Stomach (tissue), 4 donors: ENCODE data around the gene QSER1.

Experiments
- EP300 ChIP-seq: sonication (generic); formaldehyde crosslinking; IDR thresholded peaks from one replicate; pipeline ENCODE4 v1.6.1; 2017; ENCODE audit warnings: antibody characterized with exemption
- POLR2A ChIP-seq, 4 donors: fragments of 450-650 bp; IDR thresholded peaks; one replicate each; pipeline ENCODE4 v1.6.1; 2016; ENCODE audit warnings: antibody characterized with exemption in 4 of 4, control low read depth in 2 of 4, mild to moderate bottlenecking in 1 of 4, moderate library complexity in 1 of 4

DNA sequence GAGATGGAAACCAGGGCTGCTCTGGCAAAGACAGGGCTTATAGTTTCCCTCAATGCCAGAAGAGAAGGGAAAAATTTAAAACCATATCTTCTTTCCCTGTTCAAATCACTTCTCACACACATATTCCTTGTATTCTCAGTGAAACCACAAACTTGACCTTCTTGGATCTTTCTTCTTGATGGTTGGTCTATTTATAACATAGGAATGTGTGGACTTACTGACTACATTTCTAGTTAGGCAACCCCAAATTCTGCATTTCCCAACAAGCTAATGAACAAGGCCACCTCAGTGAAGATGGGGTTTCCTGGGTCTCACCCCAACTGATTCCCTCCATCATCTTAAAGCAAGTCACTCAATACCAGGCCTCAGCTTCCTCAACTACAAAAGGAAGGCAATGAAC, 3.8 kb upstream of the QSER1 start:
- TF ChIP-seq EP300 (no peak), POLR2A (IDR thresholded peaks at IDR 0.05) (no peak)
